NCI-H524 (cell line): ENCODE data around the gene CEP41.
"Not testable (repeated sequence)": the region's sequence is repeated elsewhere in the genome, so short reads cannot be mapped to it uniquely, and the experiment has no call there.

ENCODE experiments used
- DNase-seq, 2 experiments: peaks; one replicate each; lab custom pipeline; 2025; lab: John Stamatoyannopoulos, UW

Gene CEP41

GRCh38 chr7:130461272-130461671, 20.5 kb upstream of the CEP41 start:
- no peak for DNase-seq

- no peak for DNase-seq
These were observed 17.4 kb upstream of the CEP41 start for GRCh38 chr7:130458257-130458656.

- DNase-seq, result no peak
These were observed 14.1 kb upstream of the CEP41 start for GRCh38 chr7:130454959-130455358.

- no peak for DNase-seq
These were observed 12.1 kb upstream of the CEP41 start for GRCh38 chr7:130452951-130453350.

- not testable (repeated sequence) for DNase-seq
These were observed 10.5 kb upstream of the CEP41 start for GRCh38 chr7:130451344-130451743.

- no peak for DNase-seq
These were observed 5.4 kb upstream of the CEP41 start for GRCh38 chr7:130446259-130446658.

- DNase-seq, result peak in 1 of 2 experiments; percentile 17
These were observed 4.1 kb upstream of the CEP41 start for GRCh38 chr7:130444751-130445407.

GRCh38 chr7:130444234-130444633, 3.4 kb upstream of the CEP41 start:
- no peak for DNase-seq

GRCh38 chr7:130442601-130443000, 1.8 kb upstream of the CEP41 start:
- DNase-seq, result no peak

GRCh38 chr7:130441408-130441869, 623 bp upstream of the CEP41 start:
- DNase-seq, result peak; percentile 90 to 93

GRCh38 chr7:130436253-130436652, 4.6 kb downstream of the CEP41 start:
- no peak for DNase-seq

- no peak for DNase-seq
These were observed 5.4 kb downstream of the CEP41 start for GRCh38 chr7:130435311-130435854.

- DNase-seq, result no peak
These were observed 7.5 kb downstream of the CEP41 start for GRCh38 chr7:130433301-130433700.

GRCh38 chr7:130432886-130433285, 7.9 kb downstream of the CEP41 start:
- DNase-seq, result no peak

- DNase-seq, result peak; percentile 87 to 94
These were observed 9.8 kb downstream of the CEP41 start for GRCh38 chr7:130430841-130431666.

GRCh38 chr7:130430115-130430514, 10.7 kb downstream of the CEP41 start:
- no peak for DNase-seq

- peak in 1 of 2 experiments; percentile 47 for DNase-seq
These were observed 11.8 kb downstream of the CEP41 start for GRCh38 chr7:130429019-130429418.

GRCh38 chr7:130426564-130426963, 14.3 kb downstream of the CEP41 start:
- peak in 1 of 2 experiments; percentile 55 for DNase-seq

- DNase-seq, result peak; percentile 40 to 74
These were observed 15.0 kb downstream of the CEP41 start for GRCh38 chr7:130425796-130426195.

- no peak for DNase-seq
These were observed 17.2 kb downstream of the CEP41 start for GRCh38 chr7:130423501-130424037.

GRCh38 chr7:130421684-130422083, 19.1 kb downstream of the CEP41 start:
- DNase-seq, result peak; percentile 21 to 84

- no peak for DNase-seq
These were observed 19.8 kb downstream of the CEP41 start for GRCh38 chr7:130420943-130421578.
